NCI-H226 (cell line): ENCODE data around the gene KIAA1210.
"Not testable (repeated sequence)": the region's sequence is repeated elsewhere in the genome, so short reads cannot be mapped to it uniquely, and the experiment has no call there.

Experiments used
- DNase-seq: peaks from one replicate; pipeline ENCODE4 v3.0.0-alpha.2; 2015

Gene KIAA1210

DNA sequence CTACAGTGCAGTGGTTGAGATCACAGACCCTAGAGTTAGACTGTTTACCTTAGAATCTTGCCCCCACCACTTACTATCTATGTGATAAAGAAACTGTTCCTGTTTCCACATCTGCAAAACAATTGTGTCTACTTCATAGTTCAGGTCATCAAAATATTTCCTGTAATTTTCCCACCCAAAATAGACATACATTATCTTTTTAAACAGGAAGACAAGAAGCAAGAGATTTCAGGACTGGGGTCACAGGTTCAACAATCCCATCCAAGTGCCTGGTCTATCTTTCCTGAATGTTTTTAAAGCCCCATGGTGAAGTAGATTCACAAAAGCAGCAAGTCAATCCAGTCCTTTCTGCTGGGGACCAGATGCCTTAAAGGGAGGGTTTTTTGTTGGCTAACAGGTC is 96.6 kb downstream of the KIAA1210 start:
- DNase-seq: no peak

DNA sequence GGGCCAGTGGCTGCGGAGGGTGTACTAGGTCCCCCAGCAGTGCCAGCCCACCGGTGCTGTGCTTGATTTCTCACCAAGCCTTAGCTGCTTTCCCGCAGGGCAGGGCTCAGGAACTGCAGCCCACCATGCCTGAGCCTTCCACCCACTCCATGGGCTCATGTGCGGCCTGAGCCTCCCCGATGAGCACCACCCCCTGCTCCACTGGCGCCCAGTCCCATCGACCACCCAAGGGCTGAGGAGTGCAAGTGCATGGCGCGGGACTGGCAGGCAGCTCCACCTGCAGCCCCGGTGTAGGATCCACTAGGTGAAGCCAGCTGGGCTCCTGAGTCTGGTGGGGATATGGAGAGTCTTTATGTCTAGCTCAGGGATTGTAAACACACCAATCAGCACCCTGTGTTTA is 98.0 kb downstream of the KIAA1210 start:
- not testable (repeated sequence) for DNase-seq

- no peak for DNase-seq
Observed at GRCh38 chrX:119028733-119029330, 98.8 kb downstream of the KIAA1210 start.
